Hematopoietic multipotent progenitor cell treated with erythropoietin and hydrocortisone succinate and interleukin-3 and kit ligand, for 15 days (in vitro differentiated cells): ENCODE measurements around the gene FGF11.

Source experiments
- DNase-seq: peaks from one replicate; pipeline ENCODE4 v3.0.0-alpha.2; 2015; ENCODE audit warnings: low spot score

Gene FGF11

DNA sequence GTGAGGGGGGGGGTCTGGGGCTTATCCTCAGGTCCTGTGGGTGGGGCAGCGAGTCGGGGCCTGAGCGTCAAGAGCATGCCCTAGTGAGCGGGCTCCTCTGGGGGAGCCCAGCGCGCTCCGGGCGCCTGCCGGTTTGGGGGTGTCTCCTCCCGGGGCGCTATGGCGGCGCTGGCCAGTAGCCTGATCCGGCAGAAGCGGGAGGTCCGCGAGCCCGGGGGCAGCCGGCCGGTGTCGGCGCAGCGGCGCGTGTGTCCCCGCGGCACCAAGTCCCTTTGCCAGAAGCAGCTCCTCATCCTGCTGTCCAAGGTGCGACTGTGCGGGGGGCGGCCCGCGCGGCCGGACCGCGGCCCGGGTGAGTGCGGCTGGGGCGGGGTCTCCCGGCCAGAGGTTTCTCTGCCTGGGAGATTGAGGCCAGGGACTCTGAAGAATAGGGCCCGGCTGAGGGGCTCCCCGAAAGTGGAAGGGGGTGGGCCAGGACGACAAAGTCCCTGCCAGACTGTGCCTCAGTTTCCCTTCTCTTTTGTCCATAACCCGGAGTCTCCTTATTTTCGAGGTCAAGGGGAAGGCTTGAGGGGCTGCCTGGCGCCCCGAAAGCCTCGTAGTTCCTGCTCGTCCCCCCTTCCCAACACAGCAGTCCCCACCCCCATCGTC lies at the start of gene FGF11:
FGF11 (plus strand) TSS at position 51 of the 651 bp plus-strand sequence; CDS start at position 160, 109 bp downstream.
- DNase-seq = no peak

- DNase-seq = no peak
Observed at GRCh38 chr17:7389924-7390910, 49.1 kb upstream of the FGF11 start.

- no peak for DNase-seq
Observed at GRCh38 chr17:7391307-7391706, 48.0 kb upstream of the FGF11 start.

DNA sequence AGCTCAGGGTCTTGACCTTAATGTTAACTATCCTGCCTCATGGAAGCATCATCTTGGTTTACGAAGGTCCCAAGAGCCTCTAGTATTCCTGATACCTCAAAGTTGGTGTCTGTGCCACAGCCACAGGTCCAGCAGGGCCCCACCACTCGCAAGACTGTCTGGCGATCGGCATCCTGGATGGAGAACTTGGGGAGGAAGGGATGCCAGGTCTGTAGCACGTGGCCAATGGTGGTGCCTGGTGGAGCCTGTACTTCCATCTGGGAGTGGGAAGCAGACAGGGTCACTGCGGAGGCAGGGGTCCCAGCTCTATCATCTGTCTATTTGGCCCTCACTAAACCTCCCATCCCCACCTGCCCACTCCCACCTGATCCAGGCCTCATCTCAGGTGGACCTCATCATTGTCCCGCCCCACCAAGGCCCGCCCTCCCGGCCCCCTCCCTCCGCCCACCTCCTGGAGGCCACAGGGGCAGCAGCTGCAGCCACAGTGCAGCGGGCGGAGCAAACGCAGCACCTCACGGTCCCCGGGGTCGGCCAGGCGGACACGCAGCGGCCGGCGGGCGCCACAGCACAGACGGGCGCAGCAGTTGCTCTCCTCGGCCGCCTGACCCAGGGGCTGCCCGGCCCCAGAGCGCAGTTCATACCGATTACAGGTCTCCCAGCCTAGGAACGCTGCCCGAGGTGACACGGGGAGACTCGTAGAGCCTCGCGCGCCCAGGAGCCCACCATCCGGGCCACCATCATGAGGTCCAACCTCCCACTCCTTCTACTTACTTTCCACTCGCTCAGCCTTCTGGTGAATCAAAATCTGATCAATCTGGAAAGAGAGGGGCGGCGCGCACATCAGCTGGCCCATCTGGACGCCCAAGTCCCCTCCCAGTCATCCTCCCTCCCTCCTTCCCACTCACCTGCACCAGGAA lies 46.4 kb upstream of the FGF11 start:
- no peak for DNase-seq

DNA sequence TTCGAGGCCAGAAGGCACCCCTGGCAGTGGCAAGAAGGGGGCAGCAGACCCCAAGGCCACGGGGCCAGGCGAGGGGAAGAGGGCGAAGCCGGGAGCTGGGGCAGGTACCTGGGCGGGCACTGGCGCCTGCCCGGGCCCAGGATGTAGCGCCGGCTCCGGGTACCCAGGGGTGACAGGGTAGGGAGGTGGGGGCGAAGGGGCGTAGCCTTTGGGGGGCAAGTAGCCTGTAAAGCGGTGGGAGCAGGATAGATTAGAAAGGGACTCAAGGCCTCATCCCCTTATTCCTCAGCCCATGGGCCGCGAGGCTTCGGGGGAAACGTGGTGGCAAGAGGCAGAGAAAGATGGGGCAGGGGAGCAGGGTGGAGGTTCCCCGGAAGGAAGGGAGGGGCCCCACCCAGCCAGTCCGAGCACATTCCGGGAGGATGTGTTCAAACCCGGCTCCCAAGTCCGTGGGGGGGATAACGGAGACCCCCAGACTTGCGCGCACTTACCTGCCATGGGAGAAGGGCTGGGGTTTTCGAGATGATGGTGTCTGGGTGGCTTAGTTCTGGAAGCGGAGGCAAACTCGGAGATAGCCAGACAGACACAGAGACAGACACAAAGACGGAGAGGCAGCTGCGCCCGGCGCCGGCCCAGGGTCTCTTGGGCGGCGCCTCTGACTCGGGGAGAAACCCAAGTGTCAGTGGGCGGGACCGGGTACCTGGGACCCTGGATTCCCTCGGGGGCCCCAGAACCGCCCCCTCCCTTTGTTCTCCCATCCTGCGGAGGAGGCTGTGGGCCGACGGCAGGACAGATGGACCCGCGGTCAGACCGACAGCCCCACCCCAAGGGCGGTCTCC lies 45.5 kb upstream of the FGF11 start:
- DNase-seq = no peak

DNA sequence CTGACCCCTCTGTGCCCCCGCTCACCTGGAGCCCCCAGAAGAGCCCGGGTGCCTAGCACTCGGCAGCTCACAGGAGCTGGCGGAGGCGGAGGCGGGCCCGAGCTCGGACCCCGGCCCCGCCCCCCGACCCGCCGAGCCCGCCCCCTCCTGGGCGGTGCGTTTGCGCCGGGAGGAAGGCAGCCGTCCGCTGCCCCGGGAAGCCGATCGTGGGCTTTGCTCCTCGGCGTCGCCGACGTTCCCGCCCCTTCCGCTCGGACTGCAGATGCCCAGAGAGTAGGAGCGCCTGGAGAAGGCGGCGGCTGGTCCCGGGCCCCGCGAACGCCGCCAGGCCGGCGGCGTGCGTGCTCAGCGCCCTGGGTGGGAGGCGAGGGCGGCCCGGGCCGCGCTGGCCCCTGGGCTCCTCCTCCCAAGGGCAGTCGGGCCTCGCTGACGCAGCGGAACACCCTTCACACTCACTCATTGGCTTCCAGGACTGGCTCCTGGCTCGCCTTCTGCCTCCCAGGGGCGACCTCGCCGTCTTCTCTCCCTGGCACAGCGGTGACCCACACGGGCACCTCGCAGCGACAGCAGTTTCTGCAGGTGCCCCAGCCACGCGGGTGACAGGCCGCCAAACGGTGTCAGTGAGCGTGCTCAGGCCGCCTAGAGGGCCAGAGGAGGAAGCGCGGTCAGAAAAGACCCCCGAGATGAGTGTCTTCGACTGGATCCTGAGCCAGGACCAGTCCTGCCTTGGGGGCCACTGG lies 44.7 kb upstream of the FGF11 start, which contains the start of gene PLSCR3:
PLSCR3 (minus strand) TSS at position 74 of the 740 bp plus-strand sequence. CDS start 415 bp downstream, outside the sequence.
- DNase-seq = peak; percentile 69

GRCh38 chr17:7396147-7396546 lies 43.2 kb upstream of the FGF11 start:
- no peak for DNase-seq

DNA sequence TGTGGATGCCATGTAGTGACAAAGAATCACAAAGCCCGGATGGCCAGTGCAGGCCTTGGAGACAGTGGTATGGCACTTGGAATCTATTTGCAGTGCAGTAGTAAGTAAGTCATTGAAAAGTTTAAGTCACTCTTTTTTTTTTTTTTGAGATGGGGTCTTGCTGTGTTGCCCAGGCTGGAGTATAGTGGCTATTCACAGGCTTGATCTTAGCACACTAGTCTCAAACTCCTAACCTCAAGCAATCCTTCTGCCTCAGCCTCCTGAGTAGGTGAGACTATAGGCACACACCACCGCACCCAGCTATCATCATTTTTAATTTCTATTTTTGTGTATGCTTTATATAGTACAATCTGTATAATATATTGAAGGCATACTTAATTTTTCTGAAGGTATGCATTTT lies 40.7 kb upstream of the FGF11 start:
- DNase-seq = no peak

DNA sequence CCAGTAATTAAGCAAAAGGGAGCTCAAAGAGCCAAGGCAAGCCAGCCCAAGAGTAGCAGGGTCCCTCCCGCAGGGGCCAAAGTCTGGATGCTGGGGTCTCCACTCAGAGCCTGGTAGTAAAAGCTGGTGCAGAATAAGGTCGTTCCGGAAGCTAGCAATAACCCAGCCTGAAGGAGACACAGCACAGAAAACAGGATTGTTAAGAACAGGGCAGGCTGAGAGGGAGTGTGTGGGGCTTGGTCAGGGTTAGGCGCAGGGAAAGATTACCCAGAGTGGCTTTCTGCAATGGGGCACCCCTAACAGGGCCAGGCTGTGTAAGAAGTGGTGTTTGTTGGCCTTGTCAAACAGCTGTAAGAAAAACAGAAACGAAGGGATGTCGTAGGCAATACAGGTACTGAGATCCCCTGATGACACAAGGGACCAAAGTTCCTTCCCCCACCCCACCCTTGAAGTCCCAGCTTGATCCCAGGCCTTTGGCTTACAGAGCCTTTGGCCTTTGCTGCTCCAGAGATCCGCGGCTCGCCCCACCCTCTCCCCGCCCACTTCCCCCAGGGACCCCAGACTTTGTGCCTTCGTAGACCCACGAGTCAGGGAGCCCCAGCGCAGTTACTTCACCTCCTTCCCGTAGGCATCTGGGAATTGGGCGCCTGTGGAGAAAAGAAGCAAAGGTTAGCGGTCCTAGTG lies 36.1 kb upstream of the FGF11 start:
- DNase-seq = peak; percentile 7

- no peak for DNase-seq
Observed at GRCh38 chr17:7403727-7403976, 35.7 kb upstream of the FGF11 start.

- peak; percentile 99 for DNase-seq
Observed at GRCh38 chr17:7403977-7404736, 35.2 kb upstream of the FGF11 start, which contains the start of gene TMEM256. Gene TMEM256 (minus strand): TSS chr17:7404097. CDS start chr17:7404084, 13 bp downstream.

DNA sequence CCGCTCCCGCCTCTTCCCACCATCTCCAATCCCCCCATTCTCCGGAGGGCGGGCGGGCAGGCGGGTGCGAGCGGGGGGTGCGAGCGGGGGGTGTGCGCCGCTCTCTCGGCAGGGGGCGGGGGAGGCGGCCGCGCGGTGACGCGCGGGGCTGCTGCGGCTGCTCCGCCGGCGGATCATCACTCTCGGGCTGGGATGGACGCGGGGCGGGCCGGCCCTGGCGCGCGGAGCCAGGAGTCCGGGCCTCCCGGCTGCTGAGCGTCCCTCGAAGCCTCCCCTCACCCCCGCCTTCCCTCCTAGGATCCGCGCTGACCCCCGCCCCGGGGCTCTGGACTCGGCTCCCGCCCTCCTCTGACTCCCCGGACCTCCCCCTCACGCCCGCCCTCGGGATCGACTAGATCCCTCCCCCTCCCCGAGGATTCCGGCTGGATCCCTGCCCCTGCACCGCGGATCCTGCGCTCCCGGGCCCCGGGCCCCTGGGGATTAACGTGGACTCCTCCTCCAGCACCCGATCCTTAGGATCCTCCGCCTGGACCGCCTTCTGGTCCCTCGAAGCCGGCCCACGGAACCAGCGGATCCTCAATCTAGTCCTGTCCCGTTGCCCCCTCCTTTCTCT lies 34.5 kb upstream of the FGF11 start:
- DNase-seq = no peak

DNA sequence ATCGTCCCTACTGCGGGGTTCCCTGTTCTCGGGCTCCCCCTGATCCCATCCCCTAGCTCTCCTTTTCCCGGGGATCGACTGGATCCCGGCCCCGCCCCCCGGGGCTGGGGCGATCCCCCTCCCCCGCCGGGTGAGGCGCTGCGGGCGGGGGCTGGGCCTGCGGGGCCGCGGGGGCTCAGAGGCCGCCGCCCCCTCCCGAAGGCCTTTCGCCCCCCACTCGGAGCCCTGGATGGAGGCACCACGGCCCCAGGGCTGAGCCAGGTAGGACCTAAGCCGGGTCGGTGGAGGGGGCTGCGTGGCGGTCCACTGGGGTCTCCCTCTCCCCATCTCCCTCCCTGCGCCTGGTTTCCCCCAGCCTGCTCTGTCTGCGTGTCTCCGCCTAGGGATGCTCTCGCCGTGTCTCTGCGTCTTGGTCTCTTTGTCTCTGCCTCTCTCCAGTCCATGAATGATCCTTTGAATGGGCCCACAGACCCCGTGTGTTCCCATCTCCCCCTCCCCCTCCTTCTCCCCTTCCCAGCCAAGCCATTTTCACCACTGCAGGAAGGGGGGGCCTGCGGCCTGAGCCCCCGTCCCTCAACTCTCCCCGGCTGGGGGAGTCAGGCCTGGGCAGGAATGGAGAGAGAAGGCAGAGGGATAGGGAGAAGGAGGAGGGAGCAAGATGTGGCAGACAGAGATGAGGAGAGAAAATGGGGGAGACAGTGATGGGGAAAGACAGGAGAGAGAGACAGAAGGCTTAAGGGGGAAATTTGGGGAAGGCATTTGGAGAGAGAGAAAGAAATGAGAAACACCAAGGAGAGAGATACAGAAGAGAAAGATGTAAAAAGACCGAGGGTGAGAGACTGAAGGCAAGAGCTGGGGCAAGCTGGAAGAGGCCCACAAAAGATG lies 33.7 kb upstream of the FGF11 start:
- DNase-seq = no peak

DNA sequence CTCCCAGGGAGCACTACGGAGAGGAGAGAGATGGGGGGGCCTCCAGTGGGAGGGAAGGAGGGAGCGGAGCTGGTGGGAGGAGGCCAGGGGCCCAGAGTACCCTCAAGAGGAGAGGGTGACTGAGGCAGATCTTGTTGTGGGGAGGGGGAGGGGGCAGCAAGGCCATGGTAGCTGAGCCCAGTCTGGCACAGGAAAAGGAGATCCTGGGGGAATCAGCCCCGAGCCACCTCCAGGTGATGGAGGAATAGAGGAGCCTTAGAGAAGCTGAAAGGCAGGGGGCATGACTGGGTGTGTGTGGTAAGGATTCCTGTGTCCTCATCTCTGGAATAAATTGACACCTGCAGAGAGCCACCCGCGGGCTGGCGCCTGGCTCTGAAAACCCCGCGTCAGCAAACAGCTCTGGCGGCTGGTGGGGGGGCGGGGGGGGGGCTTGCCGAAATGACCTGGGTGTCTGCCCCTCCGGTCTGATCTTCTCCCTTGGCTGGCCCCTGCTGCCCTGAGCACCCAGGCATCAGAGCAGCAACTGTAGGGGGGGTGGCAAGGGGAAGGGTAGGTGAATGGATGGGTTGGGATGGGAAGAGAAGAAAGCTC lies 33.0 kb upstream of the FGF11 start:
- no peak for DNase-seq

GRCh38 chr17:7407082-7407481 lies 32.2 kb upstream of the FGF11 start:
- no peak for DNase-seq

DNA sequence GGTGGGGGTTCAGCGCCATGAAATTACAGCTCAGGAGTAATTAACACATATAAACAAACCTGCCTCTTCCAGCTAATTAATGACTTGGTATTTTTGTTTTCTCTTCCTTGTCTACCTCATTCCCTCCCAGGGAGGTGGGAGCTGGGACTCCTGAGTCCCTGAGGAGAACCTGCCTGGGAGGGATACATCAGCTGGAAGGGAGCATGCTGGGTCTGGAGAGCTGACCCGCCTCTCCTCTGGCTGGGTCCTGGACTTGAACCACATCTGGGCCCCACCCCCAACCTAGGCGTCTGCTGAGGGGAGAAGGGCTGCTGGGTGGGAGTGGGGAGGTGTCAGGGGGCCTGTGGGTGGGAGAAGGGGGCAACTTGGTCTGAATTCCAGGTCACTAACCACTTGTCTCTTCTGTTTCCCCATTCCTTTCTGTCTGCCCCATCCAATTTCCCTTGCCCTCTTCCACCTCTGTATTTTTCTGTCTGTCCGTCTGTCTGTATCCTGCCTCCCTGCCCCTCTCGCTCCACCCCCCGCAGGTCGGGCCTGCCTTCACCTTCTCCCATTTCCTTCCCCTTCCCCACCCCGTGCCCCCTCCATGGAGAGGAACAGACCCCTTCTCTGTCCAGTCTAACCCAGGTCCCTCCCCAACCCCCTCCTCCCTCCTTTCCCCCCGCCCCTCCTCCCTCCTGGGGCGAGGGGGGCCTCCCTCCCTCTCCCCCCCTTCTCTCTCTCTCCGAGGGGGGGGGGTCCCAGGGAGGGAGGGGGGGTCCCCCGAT lies 31.6 kb upstream of the FGF11 start, which contains the start of gene NLGN2:
NLGN2 (plus strand) TSS at position 361 of the 767 bp plus-strand sequence. CDS start 411 bp downstream, outside the sequence.
- DNase-seq = no peak
